NCI-H2227 (cell line): ENCODE results near the gene ZC3HAV1.
"Not testable (repeated sequence)": the region's sequence is repeated elsewhere in the genome, so short reads cannot be mapped to it uniquely, and the experiment has no call there.

ENCODE experiments used
- DNase-seq: peaks from one replicate; lab custom pipeline; 2025; ENCODE audit not compliant: unreplicated experiment; lab: John Stamatoyannopoulos, UW

The ZC3HAV1 gene

GRCh38 chr7:139054656-139055055 is 54.9 kb downstream of the ZC3HAV1 start:
- not testable (repeated sequence) for DNase-seq

- no peak for DNase-seq
Observed at GRCh38 chr7:139054101-139054500, 55.4 kb downstream of the ZC3HAV1 start.

GRCh38 chr7:139051655-139052054 is 57.9 kb downstream of the ZC3HAV1 start:
- no peak for DNase-seq

GRCh38 chr7:139049936-139050335 is 59.6 kb downstream of the ZC3HAV1 start:
- DNase-seq = no peak

GRCh38 chr7:139049111-139049510 is 60.4 kb downstream of the ZC3HAV1 start:
- DNase-seq = no peak

- DNase-seq = no peak
Observed at GRCh38 chr7:139047970-139048369, 61.5 kb downstream of the ZC3HAV1 start.

- DNase-seq = peak; percentile 28
Observed at GRCh38 chr7:139046143-139046542, 63.4 kb downstream of the ZC3HAV1 start.

GRCh38 chr7:139044813-139045794 is 64.4 kb downstream of the ZC3HAV1 start:
- no peak for DNase-seq

- peak; percentile 41 for DNase-seq
Observed at GRCh38 chr7:139043823-139044812, 65.4 kb downstream of the ZC3HAV1 start.

- DNase-seq = no peak
Observed at GRCh38 chr7:139041378-139042085, 68.0 kb downstream of the ZC3HAV1 start.

GRCh38 chr7:139038691-139039090 is 70.8 kb downstream of the ZC3HAV1 start:
- DNase-seq = no peak

- no peak for DNase-seq
Observed at GRCh38 chr7:139036901-139037300, 72.6 kb downstream of the ZC3HAV1 start.

- peak; percentile 94 for DNase-seq
Observed at GRCh38 chr7:139035586-139036353, 73.8 kb downstream of the ZC3HAV1 start, which contains the start of gene ZC3HAV1L. Gene ZC3HAV1L, minus strand, starts transcription at chr7:139036042. Its CDS starts 25 bp downstream, at chr7:139036017.

- DNase-seq = peak; percentile 72
Observed at GRCh38 chr7:139034855-139035585, 74.5 kb downstream of the ZC3HAV1 start.

GRCh38 chr7:139034336-139034735 is 75.2 kb downstream of the ZC3HAV1 start:
- DNase-seq = no peak

- no peak for DNase-seq
Observed at GRCh38 chr7:139033346-139034114, 76.0 kb downstream of the ZC3HAV1 start.

- no peak for DNase-seq
Observed at GRCh38 chr7:139032473-139032872, 77.0 kb downstream of the ZC3HAV1 start.

GRCh38 chr7:139029353-139029752 is 80.2 kb downstream of the ZC3HAV1 start:
- DNase-seq = no peak
